Right lobe of liver (tissue), 4 donors: ENCODE measurements around the gene MCRIP1.

ENCODE experiments used
- CTCF ChIP-seq, 4 donors: fragments of 200-600 bp in 3 of 4; fragments of 450-650 bp in 1 of 4; IDR thresholded peaks; one replicate each; pipeline versions ENCODE4 v1.5.1 to v1.8.0; 2016 to 2022; ENCODE audit warnings: antibody characterized with exemption in 4 of 4, mild to moderate bottlenecking in 2 of 4
- POLR2A ChIP-seq: fragments of 450-650 bp; IDR thresholded peaks from one replicate; pipeline ENCODE4 v1.6.1; 2017; ENCODE audit warnings: antibody characterized with exemption, mild to moderate bottlenecking
- donor health status: DM: no; HTN: no; CAD: no.
- donor health status: DM: no; HTN: no; CAD: no.
- donor health status: DM: no; HTN: yes; CAD: no.

- TF ChIP-seq CTCF (IDR thresholded peaks at IDR 0.05) (no peak), POLR2A (no peak)
Observed at GRCh38 chr17:81863833-81864768, 31.0 kb upstream of the MCRIP1 start.
